Mesendoderm (in vitro differentiated cells): ENCODE results near the gene TRERF1.

Experiments
- DNase-seq: peaks from one replicate; pipeline ENCODE4 v3.0.0; 2013
- H2AK5ac ChIP-seq: 2 replicates; pipeline ENCODE4 v1.6.1; 2013; ENCODE audit warnings: low read length, inconsistent platforms
- H2BK120ac ChIP-seq: 2 replicates; pipeline ENCODE4 v1.6.1; 2013; ENCODE audit warnings: low read depth, mild to moderate bottlenecking, low read length, moderate library complexity, mixed read lengths
- H2BK15ac ChIP-seq: replicated peaks from 2 replicates; pipeline ENCODE4 v1.6.1; 2013; ENCODE audit warnings: low read depth, mild to moderate bottlenecking, moderate library complexity
- H2BK5ac ChIP-seq: 2 replicates; pipeline ENCODE4 v1.6.1; 2013; ENCODE audit warnings: low read length, inconsistent platforms
- H3K18ac ChIP-seq: 2 replicates; pipeline ENCODE4 v1.6.1; 2013; ENCODE audit warnings: mild to moderate bottlenecking, low read length, mixed read lengths
- H3K23ac ChIP-seq: one replicate; pipeline ENCODE4 v1.6.1; 2013; ENCODE audit warnings: low read length
- H3K27ac ChIP-seq: 2 replicates; pipeline ENCODE4 v1.5.1; 2013; ENCODE audit warnings: low read depth, mild to moderate bottlenecking, inconsistent platforms, low read length, moderate library complexity
- H3K27me3 ChIP-seq: 2 replicates; pipeline ENCODE4 v1.6.1; 2013; ENCODE audit warnings: low read length, control low read depth, mild to moderate bottlenecking, inconsistent platforms; ENCODE audit not compliant: insufficient read depth, poor library complexity
- H3K36me3 ChIP-seq: 2 replicates; pipeline ENCODE4 v1.6.1; 2013; ENCODE audit warnings: low read length, inconsistent platforms; ENCODE audit not compliant: control insufficient read depth, insufficient read depth
- H3K4ac ChIP-seq: one replicate; pipeline ENCODE4 v1.6.1; 2013; ENCODE audit warnings: low read depth, mild to moderate bottlenecking, low read length, moderate library complexity
- H3K4me1 ChIP-seq: 2 replicates; pipeline ENCODE4 v1.6.1; 2013; ENCODE audit warnings: low read depth, low read length, inconsistent platforms; ENCODE audit not compliant: control insufficient read depth
- H3K4me2 ChIP-seq: 2 replicates; pipeline ENCODE4 v1.6.1; 2013; ENCODE audit warnings: low read length
- H3K4me3 ChIP-seq: 2 replicates; pipeline ENCODE4 v1.5.1; 2013; ENCODE audit warnings: mild to moderate bottlenecking, low read length
- H3K56ac ChIP-seq: one replicate; pipeline ENCODE4 v1.6.1; 2013; ENCODE audit warnings: low read length
- H3K79me1 ChIP-seq: 2 replicates; pipeline ENCODE4 v1.6.1; 2013; ENCODE audit warnings: low read length, inconsistent platforms
- H3K79me2 ChIP-seq: 2 replicates; pipeline ENCODE4 v1.6.1; 2013; ENCODE audit warnings: mild to moderate bottlenecking, low read length; ENCODE audit not compliant: control insufficient read depth, insufficient read depth
- H3K9ac ChIP-seq: 2 replicates; pipeline ENCODE4 v1.6.1; 2013; ENCODE audit warnings: low read length, inconsistent platforms
- H4K5ac ChIP-seq: one replicate; pipeline ENCODE4 v1.6.1; 2013; ENCODE audit warnings: low read length
- H4K8ac ChIP-seq: one replicate; pipeline ENCODE4 v1.6.1; 2013; ENCODE audit warnings: low read depth, mild to moderate bottlenecking, control low read depth, low read length, moderate library complexity
- whole genome bisulfite sequencing: extraction: QIAGEN DNeasy Blood & Tissue Kit; methylation state at CpG from one replicate; pipeline ENCODE4 v1.1.7; 2013; ENCODE audit warnings: low lambda C conversion rate, missing lambda C conversion rate; ENCODE audit not compliant: insufficient coverage; ENCODE audit errors: extremely low coverage; 5-methylcytosine and 5-hydroxymethylcytosine counted together

TRERF1 gene

DNA sequence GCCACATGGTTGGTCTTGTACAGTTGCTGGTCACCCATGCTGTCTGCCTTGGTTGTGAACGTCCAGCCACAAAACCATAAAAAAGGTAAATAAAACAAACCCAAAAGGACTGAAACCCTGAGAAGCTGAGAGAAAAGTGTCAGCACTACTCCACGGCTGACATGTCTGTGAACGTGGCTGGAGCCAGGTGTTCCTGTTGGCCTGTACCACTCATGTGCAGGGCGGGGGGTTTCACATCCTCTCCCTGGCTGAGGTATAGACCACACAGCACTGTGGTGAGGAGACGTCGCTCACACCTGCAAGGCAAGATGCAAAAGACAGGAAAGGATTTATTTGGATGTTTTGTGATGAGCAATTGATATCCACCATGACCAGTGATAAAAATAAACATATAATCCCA is 182.2 kb downstream of the TRERF1 start:
- DNase-seq, result no peak
- Histone ChIP-seq H3K4me2 (no peak overlapping the region), H3K4ac (no peak overlapping the region), H2AK5ac (no peak overlapping the region), H3K23ac (no peak overlapping the region), H3K56ac (no peak overlapping the region), H3K79me1 (no peaks in the 10 kb centered on the region), H2BK5ac (no peak overlapping the region), H4K8ac (no peak overlapping the region), H3K27me3 (no peaks in the 10 kb centered on the region), H3K36me3 (no peaks in the 10 kb centered on the region), H3K4me1 (no peaks in the 10 kb centered on the region), H3K27ac (no peak overlapping the region), H3K9ac (no peak overlapping the region), H3K4me3 (no peak overlapping the region), H3K18ac (no peak overlapping the region), H4K5ac (no peak overlapping the region), H3K79me2 (no peaks in the 10 kb centered on the region), H2BK15ac (no peak overlapping the region), H2BK120ac (no peak overlapping the region)
- no CpG with 5 or more reads among the region's 6 CpGs for WGBS

DNA sequence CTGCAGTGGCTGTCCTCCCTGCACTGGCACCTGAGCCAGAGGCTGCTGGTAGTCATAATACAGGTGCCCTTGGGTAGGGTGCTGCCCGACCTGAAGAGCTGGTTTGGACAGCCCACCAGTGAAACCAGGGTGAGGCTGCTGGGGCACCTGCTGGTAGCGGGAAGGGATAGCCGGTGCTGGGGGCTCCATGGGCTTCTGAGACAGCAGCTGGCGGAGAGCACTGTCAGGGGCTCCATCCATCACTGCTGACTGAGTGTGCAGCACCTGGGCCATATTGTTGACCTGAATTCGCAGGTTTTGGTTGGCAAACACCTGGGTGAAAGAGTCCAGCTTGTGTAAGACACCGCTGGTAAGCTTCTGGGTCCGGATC is 182.9 kb downstream of the TRERF1 start:
- WGBS, result no CpG with 5 or more reads among the region's 7 CpGs
- no peak overlapping the region for H3K4ac ChIP-seq
- DNase-seq, result no peak

GRCh38 chr6:42268016-42268834 is 183.5 kb downstream of the TRERF1 start:
- WGBS, result no CpG with 5 or more reads among the region's 14 CpGs

More for the DNA sequence above, 182.9 kb downstream of the TRERF1 start:
- Histone ChIP-seq H2BK5ac (no peak overlapping the region), H3K4me1 (no peaks in the 10 kb centered on the region), H3K36me3 (no peaks in the 10 kb centered on the region), H2BK120ac (no peak overlapping the region), H3K23ac (no peak overlapping the region), H4K5ac (no peak overlapping the region), H4K8ac (no peak overlapping the region), H3K18ac (no peak overlapping the region), H2AK5ac (no peak overlapping the region), H3K79me2 (no peaks in the 10 kb centered on the region), H3K79me1 (no peaks in the 10 kb centered on the region), H3K9ac (no peak overlapping the region), H3K27ac (no peak overlapping the region), H2BK15ac (no peak overlapping the region), H3K4me3 (no peak overlapping the region), H3K4me2 (no peak overlapping the region), H3K27me3 (no peaks in the 10 kb centered on the region), H3K56ac (no peak overlapping the region)

DNA sequence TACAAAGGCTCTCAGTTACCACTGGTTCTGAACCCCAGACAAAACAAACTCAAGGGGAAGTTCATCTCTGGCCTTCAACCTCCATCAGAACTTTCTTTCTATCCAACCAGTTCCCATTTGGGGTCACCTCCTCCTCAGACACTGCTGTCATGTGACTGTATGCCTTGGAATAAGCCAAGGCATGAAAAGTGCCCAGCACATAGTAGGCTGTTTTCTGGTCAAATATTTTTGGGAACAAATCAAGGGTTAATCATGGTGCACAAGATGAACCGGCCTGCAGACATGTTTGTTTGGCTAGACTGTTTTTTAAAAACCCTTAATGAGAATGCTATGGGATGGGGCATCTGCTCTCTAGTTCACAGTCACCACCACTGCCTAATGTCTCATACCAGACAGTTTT is 185.2 kb downstream of the TRERF1 start:
- no CpG with 5 or more reads among the region's 1 CpG for WGBS
- no peak overlapping the region for H3K4me3 ChIP-seq
- no peak overlapping the region for H2BK5ac ChIP-seq
- no peaks in the 10 kb centered on the region for H3K27me3 ChIP-seq
- no peak overlapping the region for H4K8ac ChIP-seq
- H3K36me3 ChIP-seq, result no peaks in the 10 kb centered on the region
- H2AK5ac ChIP-seq, result no peak overlapping the region
- no peak overlapping the region for H3K56ac ChIP-seq
- H3K9ac ChIP-seq, result no peak overlapping the region
- no peak overlapping the region for H3K23ac ChIP-seq
- no peak for DNase-seq
- H3K27ac ChIP-seq, result no peak overlapping the region
- no peak overlapping the region for H3K18ac ChIP-seq
- no peaks in the 10 kb centered on the region for H3K79me1 ChIP-seq
- H3K79me2 ChIP-seq, result no peaks in the 10 kb centered on the region
- H2BK120ac ChIP-seq, result no peak overlapping the region
- H3K4ac ChIP-seq, result no peak overlapping the region
- no peak overlapping the region for H3K4me2 ChIP-seq
- no peaks in the 10 kb centered on the region for H3K4me1 ChIP-seq
- H4K5ac ChIP-seq, result no peak overlapping the region
- no peak overlapping the region for H2BK15ac ChIP-seq

More at GRCh38 chr6:42268016-42268834, 183.5 kb downstream of the TRERF1 start:
- Histone ChIP-seq H4K5ac (no peak overlapping the region), H2AK5ac (no peak overlapping the region), H3K4ac (no peak overlapping the region), H3K4me3 (no peak overlapping the region), H4K8ac (no peak overlapping the region), H3K9ac (no peak overlapping the region), H3K27ac (no peak overlapping the region), H3K36me3 (no peaks in the 10 kb centered on the region), H2BK120ac (no peak overlapping the region), H3K18ac (no peak overlapping the region), H2BK5ac (no peak overlapping the region), H3K79me2 (no peaks in the 10 kb centered on the region), H3K79me1 (no peaks in the 10 kb centered on the region), H3K23ac (no peak overlapping the region), H2BK15ac (no peak overlapping the region), H3K27me3 (no peaks in the 10 kb centered on the region), H3K56ac (no peak overlapping the region), H3K4me2 (no peak overlapping the region), H3K4me1 (no peaks in the 10 kb centered on the region)
- no peak for DNase-seq

DNA sequence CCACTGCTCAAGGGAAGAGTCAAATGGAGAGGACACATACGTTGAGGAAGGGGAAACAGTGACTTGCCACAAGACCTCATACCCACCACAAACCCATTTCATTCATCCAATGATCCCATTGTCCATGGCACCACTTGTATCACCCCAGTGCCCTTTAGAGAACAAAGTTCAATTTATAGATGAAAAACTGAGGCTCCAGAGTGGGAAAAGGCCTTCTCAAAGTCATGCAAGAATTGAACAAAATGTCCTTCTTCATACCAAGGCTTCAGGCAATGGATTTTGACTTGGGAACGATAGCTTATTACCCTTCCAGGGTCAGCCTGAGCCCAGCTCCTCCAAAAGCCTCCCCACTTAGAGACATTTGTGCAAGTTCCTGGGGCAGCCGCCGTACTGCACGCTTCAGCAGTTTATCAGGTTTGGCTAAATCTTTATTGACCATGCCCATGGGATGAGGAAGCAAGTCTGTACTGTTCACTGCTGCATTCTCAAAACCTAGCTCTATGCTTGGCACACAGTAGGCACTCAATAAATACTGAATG is 186.8 kb downstream of the TRERF1 start:
- no peak overlapping the region for H2BK5ac ChIP-seq
- no peak overlapping the region for H3K27ac ChIP-seq
- no peaks in the 10 kb centered on the region for H3K36me3 ChIP-seq
- no peak overlapping the region for H4K8ac ChIP-seq
- DNase-seq, result no peak
- H3K27me3 ChIP-seq, result no peaks in the 10 kb centered on the region
- H3K4ac ChIP-seq, result no peak overlapping the region
- H3K9ac ChIP-seq, result no peak overlapping the region
- no peak overlapping the region for H3K4me2 ChIP-seq
- no CpG with 5 or more reads among the region's 5 CpGs for WGBS
- H4K5ac ChIP-seq, result no peak overlapping the region
- no peak overlapping the region for H3K18ac ChIP-seq
- no peak overlapping the region for H3K23ac ChIP-seq
- no peak overlapping the region for H2BK15ac ChIP-seq
- no peaks in the 10 kb centered on the region for H3K79me2 ChIP-seq
- H3K4me1 ChIP-seq, result peaks cover 3% of the 10 kb centered on the region
- H2AK5ac ChIP-seq, result no peak overlapping the region
- H3K79me1 ChIP-seq, result no peaks in the 10 kb centered on the region
- no peak overlapping the region for H2BK120ac ChIP-seq
- H3K56ac ChIP-seq, result no peak overlapping the region
- no peak overlapping the region for H3K4me3 ChIP-seq
